Mucosa of rectum (tissue), 2 donors: ENCODE data around the gene P4HA3.

Source experiments
- H3K27ac ChIP-seq, 2 donors: one replicate each; pipeline ENCODE4 v1.7.0; 2013; ENCODE audit warnings: inconsistent platforms in 2 of 2, low read depth in 2 of 2, low read length in 2 of 2
- H3K27me3 ChIP-seq, 2 donors: one replicate each; pipeline ENCODE4 v1.7.0; 2013; ENCODE audit warnings: low read length in 2 of 2; ENCODE audit not compliant: control insufficient read depth in 2 of 2, insufficient read depth in 2 of 2
- H3K36me3 ChIP-seq, 2 donors: one replicate each; pipeline ENCODE4 v1.7.0; 2013; ENCODE audit warnings: low read length in 2 of 2; ENCODE audit not compliant: control insufficient read depth in 2 of 2, insufficient read depth in 2 of 2
- H3K4me1 ChIP-seq, 2 donors: one replicate each; pipeline ENCODE4 v1.7.0; 2013; ENCODE audit warnings: low read length in 2 of 2, mild to moderate bottlenecking in 1 of 2; ENCODE audit not compliant: control insufficient read depth in 2 of 2, insufficient read depth in 2 of 2
- H3K4me3 ChIP-seq, 2 donors: one replicate each; pipeline ENCODE4 v1.7.0; 2013; ENCODE audit warnings: low read length in 2 of 2
- H3K9ac ChIP-seq, 2 donors: one replicate each; pipeline ENCODE4 v1.7.0; 2013; ENCODE audit warnings: low read length in 2 of 2, low read depth in 1 of 2, mild to moderate bottlenecking in 1 of 2
- H3K9me3 ChIP-seq, 2 donors: one replicate each; pipeline ENCODE4 v1.7.0; 2013; ENCODE audit warnings: low read length in 2 of 2; ENCODE audit not compliant: control insufficient read depth in 2 of 2
- donor health status: healthy.
- donor health status: Normal muscosa, but diverticular disease.

The P4HA3 gene

GRCh38 chr11:74319139-74319816 is 7.8 kb upstream of the P4HA3 start:
- H3K27ac ChIP-seq = no peak overlapping the region

GRCh38 chr11:74318241-74318932 is 6.9 kb upstream of the P4HA3 start:
- Histone ChIP-seq H3K4me1 (no peaks in the 10 kb centered on the region), H3K9me3 (peaks cover 0 to 5% of the 10 kb centered on the region in 2 donors), H3K27ac (no peak overlapping the region), H3K9ac (no peak overlapping the region), H3K4me3 (no peak overlapping the region), H3K27me3 (no peaks in the 10 kb centered on the region), H3K36me3 (no peaks in the 10 kb centered on the region)

More at GRCh38 chr11:74319139-74319816, 7.8 kb upstream of the P4HA3 start:
- no peaks in the 10 kb centered on the region for H3K27me3 ChIP-seq
- H3K36me3 ChIP-seq = no peaks in the 10 kb centered on the region
- no peak overlapping the region for H3K4me3 ChIP-seq
- H3K9ac ChIP-seq = no peak overlapping the region
- H3K4me1 ChIP-seq = no peaks in the 10 kb centered on the region
- peaks cover 0 to 5% of the 10 kb centered on the region in 2 donors for H3K9me3 ChIP-seq

- H3K9me3 ChIP-seq = peaks cover 0 to 5% of the 10 kb centered on the region in 2 donors
- H3K4me1 ChIP-seq = no peaks in the 10 kb centered on the region
- H3K27ac ChIP-seq = no peak overlapping the region
- no peaks in the 10 kb centered on the region for H3K27me3 ChIP-seq
- no peak overlapping the region for H3K9ac ChIP-seq
- H3K4me3 ChIP-seq = no peak overlapping the region
- no peaks in the 10 kb centered on the region for H3K36me3 ChIP-seq
Measured at GRCh38 chr11:74316772-74317505, 5.5 kb upstream of the P4HA3 start.

- Histone ChIP-seq H3K27ac (no peak overlapping the region), H3K36me3 (no peaks in the 10 kb centered on the region), H3K9ac (no peak overlapping the region)
Measured at GRCh38 chr11:74312326-74312725, 886 bp upstream of the P4HA3 start.

GRCh38 chr11:74310857-74311256 is 583 bp downstream of the P4HA3 start:
- no peaks in the 10 kb centered on the region for H3K9me3 ChIP-seq
- peak overlapping the region in 1 of 2 donors; percentile 59 for H3K9ac ChIP-seq
- peaks cover 7 to 10% of the 10 kb centered on the region in 2 donors for H3K27me3 ChIP-seq
- H3K36me3 ChIP-seq = no peaks in the 10 kb centered on the region
- H3K27ac ChIP-seq = no peak overlapping the region
- peak overlapping the region; percentile 56 to 63 for H3K4me3 ChIP-seq
- peaks cover 5 to 7% of the 10 kb centered on the region in 2 donors for H3K4me1 ChIP-seq

More at GRCh38 chr11:74312326-74312725, 886 bp upstream of the P4HA3 start:
- Histone ChIP-seq H3K9me3 (peaks cover 0 to 5% of the 10 kb centered on the region in 2 donors), H3K4me1 (peaks cover 5 to 7% of the 10 kb centered on the region in 2 donors), H3K4me3 (no peak overlapping the region), H3K27me3 (peaks cover 7 to 10% of the 10 kb centered on the region in 2 donors)

- no peak overlapping the region for H3K9ac ChIP-seq
Measured at GRCh38 chr11:74307434-74307833, 4.0 kb downstream of the P4HA3 start.

GRCh38 chr11:74306435-74307175 is 4.8 kb downstream of the P4HA3 start:
- Histone ChIP-seq H3K27me3 (peaks cover 7 to 10% of the 10 kb centered on the region in 2 donors), H3K9me3 (no peaks in the 10 kb centered on the region), H3K36me3 (no peaks in the 10 kb centered on the region), H3K9ac (no peak overlapping the region), H3K27ac (no peak overlapping the region), H3K4me3 (no peak overlapping the region), H3K4me1 (peaks cover 4 to 5% of the 10 kb centered on the region in 2 donors)

More at GRCh38 chr11:74307434-74307833, 4.0 kb downstream of the P4HA3 start:
- H3K27me3 ChIP-seq = peaks cover 7 to 10% of the 10 kb centered on the region in 2 donors
- no peaks in the 10 kb centered on the region for H3K9me3 ChIP-seq
- peaks cover 5 to 7% of the 10 kb centered on the region in 2 donors for H3K4me1 ChIP-seq
- no peak overlapping the region for H3K27ac ChIP-seq
- no peak overlapping the region for H3K4me3 ChIP-seq
- no peaks in the 10 kb centered on the region for H3K36me3 ChIP-seq

- Histone ChIP-seq H3K27ac (no peak overlapping the region), H3K9ac (no peak overlapping the region), H3K9me3 (no peaks in the 10 kb centered on the region), H3K27me3 (no peaks in the 10 kb centered on the region), H3K36me3 (no peaks in the 10 kb centered on the region), H3K4me3 (no peak overlapping the region), H3K4me1 (no peaks in the 10 kb centered on the region)
Measured at GRCh38 chr11:74299015-74299414, 12.4 kb downstream of the P4HA3 start.

- H3K9me3 ChIP-seq = no peaks in the 10 kb centered on the region
- no peaks in the 10 kb centered on the region for H3K27me3 ChIP-seq
- H3K36me3 ChIP-seq = no peaks in the 10 kb centered on the region
- no peaks in the 10 kb centered on the region for H3K4me1 ChIP-seq
- no peak overlapping the region for H3K9ac ChIP-seq
- H3K27ac ChIP-seq = no peak overlapping the region
- H3K4me3 ChIP-seq = no peak overlapping the region
Measured at GRCh38 chr11:74297484-74297883, 14.0 kb downstream of the P4HA3 start.
